HG02588 (cell line): ENCODE results near the gene SMYD3.
"Not testable (repeated sequence)": the region's sequence is repeated elsewhere in the genome, so short reads cannot be mapped to it uniquely, and the experiment has no call there.

ENCODE experiments used
- ATAC-seq: cut with Tn5 transposase; IDR thresholded peaks from one replicate; pipeline ENCODE4 v1.9.1; 2021; ENCODE audit warnings: mild to moderate bottlenecking, moderate library complexity; ENCODE audit not compliant: unreplicated experiment

Gene SMYD3

GRCh38 chr1:245797592-245798348 is 709.3 kb downstream of the SMYD3 start:
- ATAC-seq, result no peak

- ATAC-seq, result no peak
Measured at GRCh38 chr1:245791410-245792312, 715.4 kb downstream of the SMYD3 start.

- ATAC-seq, result no peak
Measured at GRCh38 chr1:245790441-245790840, 716.6 kb downstream of the SMYD3 start.

GRCh38 chr1:245788886-245789285 is 718.2 kb downstream of the SMYD3 start:
- ATAC-seq, result no peak

- ATAC-seq, result no peak
Measured at GRCh38 chr1:245788269-245788668, 718.8 kb downstream of the SMYD3 start.

- ATAC-seq, result no peak
Measured at GRCh38 chr1:245786948-245787347, 720.1 kb downstream of the SMYD3 start.

- ATAC-seq, result no peak
Measured at GRCh38 chr1:245779797-245780755, 727.0 kb downstream of the SMYD3 start.

GRCh38 chr1:245777752-245778151 is 729.3 kb downstream of the SMYD3 start:
- no peak for ATAC-seq

GRCh38 chr1:245776694-245777332 is 730.3 kb downstream of the SMYD3 start:
- ATAC-seq, result no peak

- ATAC-seq, result no peak
Measured at GRCh38 chr1:245776139-245776538, 730.9 kb downstream of the SMYD3 start.

- ATAC-seq, result not testable (repeated sequence)
Measured at GRCh38 chr1:245774931-245775330, 732.1 kb downstream of the SMYD3 start.

GRCh38 chr1:245774196-245774595 is 732.9 kb downstream of the SMYD3 start:
- ATAC-seq, result no peak

GRCh38 chr1:245773344-245773743 is 733.7 kb downstream of the SMYD3 start:
- ATAC-seq, result no peak

- ATAC-seq, result no peak
Measured at GRCh38 chr1:245772739-245773138, 734.3 kb downstream of the SMYD3 start.

- ATAC-seq, result no peak
Measured at GRCh38 chr1:245772325-245772724, 734.8 kb downstream of the SMYD3 start.

- no peak for ATAC-seq
Measured at GRCh38 chr1:245771511-245772281, 735.4 kb downstream of the SMYD3 start.

- ATAC-seq, result no peak
Measured at GRCh38 chr1:245770156-245770555, 736.9 kb downstream of the SMYD3 start.

- ATAC-seq, result no peak
Measured at GRCh38 chr1:245768596-245768995, 738.5 kb downstream of the SMYD3 start.

GRCh38 chr1:245765230-245766000 is 741.7 kb downstream of the SMYD3 start:
- ATAC-seq, result no peak
